ENCODE data around the gene CDH23.

The CDH23 gene

GRCh38 chr10:71393841-71394475 lies 2.8 kb upstream of the CDH23 start:
- no peak for DNase-seq

GRCh38 chr10:71394926-71395562 lies 1.7 kb upstream of the CDH23 start:
- DNase-seq: no peak

- no peak for DNase-seq
Observed at GRCh38 chr10:71395621-71396020, 1.1 kb upstream of the CDH23 start.

- peak; percentile 59 for DNase-seq
Observed at GRCh38 chr10:71396084-71396710, 523 bp upstream of the CDH23 start.

DNA sequence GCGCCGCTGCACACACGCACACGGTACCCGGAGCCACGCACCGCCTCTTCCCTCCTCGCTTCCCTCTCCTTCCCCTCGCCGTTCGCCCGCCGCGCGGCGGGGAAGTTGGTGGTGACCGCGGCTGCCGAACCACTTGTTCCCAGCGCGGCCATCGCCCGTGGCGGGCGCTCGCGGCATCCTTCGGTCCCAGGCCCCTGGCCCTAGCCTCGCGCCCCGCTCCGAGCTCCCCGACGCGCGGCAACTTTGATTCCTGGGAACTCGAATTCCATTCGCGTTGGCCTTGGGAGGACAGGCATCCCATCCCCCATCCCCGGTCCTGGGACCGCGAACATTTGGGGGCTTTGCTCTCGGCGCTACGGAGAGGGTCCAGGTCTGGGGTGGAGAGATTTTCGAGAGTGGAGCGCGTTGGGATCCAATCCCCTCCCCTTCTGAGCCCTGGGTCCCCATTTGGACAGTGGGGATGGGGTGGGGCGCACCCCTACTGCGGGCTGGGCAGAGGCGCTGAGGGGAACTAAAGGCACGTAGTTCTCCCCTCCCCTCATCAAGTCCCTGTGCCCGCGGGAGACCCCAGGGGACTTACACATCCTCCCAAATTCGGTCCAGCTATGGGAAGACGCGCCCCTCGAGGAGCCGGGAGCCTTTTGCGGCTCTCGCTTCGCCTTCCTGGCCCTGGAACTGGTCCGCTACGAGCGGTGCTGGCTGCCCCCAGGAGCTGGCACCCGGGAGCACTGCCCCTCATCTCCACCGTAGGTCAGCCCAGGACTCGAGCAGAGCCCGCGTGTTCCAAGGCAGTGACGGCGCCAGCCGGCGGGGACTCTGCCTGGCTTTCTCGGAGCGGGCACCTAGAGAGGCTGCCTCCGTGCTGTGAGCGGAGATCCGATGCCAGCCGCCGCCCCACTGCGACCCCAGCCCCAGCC lies 834 bp downstream of the CDH23 start:
- DNase-seq: no peak

DNA sequence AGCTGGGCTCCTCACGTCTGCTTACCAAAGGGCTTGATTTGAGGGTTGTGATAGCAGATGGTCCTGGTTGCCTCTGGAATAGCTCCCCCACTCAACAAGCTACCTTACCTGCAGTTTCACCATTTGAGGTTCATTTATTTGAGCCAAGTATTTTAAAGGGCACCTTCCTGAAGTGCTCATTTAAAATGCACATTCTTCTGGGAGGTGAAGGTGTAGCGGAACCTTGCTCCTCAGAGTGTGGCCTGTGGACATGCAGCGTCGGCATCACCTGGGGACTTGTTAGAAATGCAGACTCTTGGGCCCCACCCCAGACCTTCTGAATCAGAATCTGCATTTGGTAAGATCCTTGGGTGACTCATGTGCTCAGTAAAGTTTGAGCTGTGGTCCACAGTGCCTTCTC lies 2.3 kb downstream of the CDH23 start:
- DNase-seq: no peak

- no peak for DNase-seq
Observed at GRCh38 chr10:71399946-71400345, 3.2 kb downstream of the CDH23 start.

GRCh38 chr10:71401056-71401455 lies 4.3 kb downstream of the CDH23 start:
- no peak for DNase-seq

DNA sequence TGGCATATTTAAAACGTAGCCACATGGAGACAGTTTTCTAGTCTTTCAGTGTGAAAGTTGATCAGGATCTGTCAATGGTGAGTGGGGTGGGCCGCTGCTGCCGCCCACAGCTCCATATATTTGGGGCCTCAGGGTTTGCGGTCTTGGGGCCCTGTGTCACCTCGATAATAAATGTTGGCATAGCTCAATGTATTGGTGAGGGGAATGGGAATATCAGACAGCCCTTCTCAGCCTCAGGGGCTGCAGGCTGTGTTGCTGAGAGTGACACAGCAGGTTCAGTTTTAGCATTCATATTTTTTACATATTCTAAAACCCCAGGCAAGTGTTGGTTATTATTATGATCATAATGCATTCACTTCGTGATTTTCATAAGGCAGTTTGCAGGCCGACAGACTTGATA lies 5.3 kb downstream of the CDH23 start:
- DNase-seq: no peak

DNA sequence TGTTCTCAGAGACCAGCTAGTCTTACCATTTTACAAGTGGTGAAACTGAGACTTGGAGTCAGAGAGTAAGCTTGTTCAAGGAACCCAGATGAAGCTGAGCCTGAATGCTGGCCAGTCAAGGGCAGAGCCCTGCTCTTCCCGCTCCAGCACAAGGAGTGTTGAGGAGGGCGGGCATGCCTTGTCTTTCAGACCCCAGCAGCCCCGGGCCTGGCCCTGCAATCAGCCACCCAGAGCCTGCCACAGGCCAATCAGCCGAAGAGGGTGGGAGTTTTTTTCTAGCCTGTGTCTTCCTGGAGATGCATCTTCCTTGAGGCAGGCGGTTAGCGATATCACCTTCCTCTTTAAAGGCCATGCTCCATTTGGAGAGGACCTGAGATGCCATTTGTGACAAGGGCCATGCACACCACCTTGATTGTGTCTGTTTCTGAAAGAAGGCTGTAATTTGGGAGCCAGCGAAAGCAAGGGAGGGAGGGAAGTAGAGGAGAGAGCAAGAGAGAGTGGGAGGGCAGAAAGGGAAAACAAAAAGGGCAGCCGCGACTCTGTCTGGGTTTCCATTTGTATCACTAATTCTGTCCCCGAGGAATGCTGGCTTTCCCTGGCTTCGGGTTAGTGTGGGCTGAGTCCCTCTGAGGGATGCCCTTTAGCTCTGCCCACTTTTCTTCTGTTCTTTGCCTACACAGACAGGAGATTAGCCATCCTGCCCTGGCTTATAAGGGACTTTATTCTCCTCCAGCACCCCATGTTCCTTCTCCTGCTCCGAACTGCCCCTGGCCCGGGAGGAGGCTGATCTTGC lies 8.0 kb downstream of the CDH23 start:
- no peak for DNase-seq

DNA sequence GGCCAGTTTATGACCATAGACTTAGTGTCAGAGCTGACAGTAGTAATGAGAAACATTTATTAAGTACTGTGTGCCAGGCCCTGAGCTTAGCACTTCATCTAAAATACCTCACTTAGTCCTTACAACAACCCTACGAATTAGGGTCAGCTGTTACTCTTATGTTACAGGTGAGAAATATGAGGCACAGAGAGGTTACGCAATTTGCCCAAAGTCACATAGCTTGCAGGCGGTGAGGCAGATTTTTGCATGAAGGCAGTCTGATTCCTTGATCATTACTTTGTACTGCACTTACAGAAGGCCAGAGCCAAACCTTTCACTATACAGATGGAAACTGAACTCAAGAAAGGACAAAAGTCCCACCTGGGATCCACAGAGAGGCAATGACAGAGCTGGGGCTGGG lies 10.2 kb downstream of the CDH23 start:
- no peak for DNase-seq

GRCh38 chr10:71408436-71409225 lies 11.9 kb downstream of the CDH23 start:
- no peak for DNase-seq

GRCh38 chr10:71409516-71410104 lies 12.9 kb downstream of the CDH23 start:
- no peak for DNase-seq

GRCh38 chr10:71413581-71413980 lies 16.9 kb downstream of the CDH23 start:
- DNase-seq: no peak

- DNase-seq: no peak
Observed at GRCh38 chr10:71414359-71414758, 17.6 kb downstream of the CDH23 start.

DNA sequence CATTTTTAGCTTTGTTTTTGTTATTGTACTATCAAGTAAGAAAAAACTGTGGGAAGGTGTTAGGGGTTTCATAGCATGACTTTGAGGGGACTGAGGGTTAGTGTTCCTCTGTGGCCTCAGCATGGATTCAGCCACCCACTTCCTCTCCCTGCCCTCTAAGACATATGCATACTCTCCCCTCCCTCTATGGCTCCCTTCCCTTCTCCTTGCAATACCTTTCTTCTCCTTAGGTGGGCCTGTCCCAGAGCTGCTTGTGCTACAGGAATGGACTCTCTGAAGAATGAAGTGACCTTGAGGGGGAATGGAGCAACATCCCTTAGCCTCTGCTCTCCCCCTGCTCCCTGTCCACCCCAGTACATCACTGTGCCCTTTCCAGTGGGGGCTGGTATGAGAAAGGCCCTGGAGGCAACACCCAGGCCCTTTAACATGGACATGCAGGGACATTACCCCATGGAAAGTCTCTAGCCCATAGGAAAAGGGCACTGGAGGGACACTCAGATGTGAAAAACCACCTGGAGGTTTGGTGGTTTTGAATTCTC lies 22.4 kb downstream of the CDH23 start:
- DNase-seq: no peak

- DNase-seq: no peak
Observed at GRCh38 chr10:71419750-71420149, 23.0 kb downstream of the CDH23 start.

GRCh38 chr10:71421075-71421434 lies 24.3 kb downstream of the CDH23 start:
- no peak for DNase-seq

GRCh38 chr10:71423250-71423649 lies 26.5 kb downstream of the CDH23 start:
- DNase-seq: no peak

DNA sequence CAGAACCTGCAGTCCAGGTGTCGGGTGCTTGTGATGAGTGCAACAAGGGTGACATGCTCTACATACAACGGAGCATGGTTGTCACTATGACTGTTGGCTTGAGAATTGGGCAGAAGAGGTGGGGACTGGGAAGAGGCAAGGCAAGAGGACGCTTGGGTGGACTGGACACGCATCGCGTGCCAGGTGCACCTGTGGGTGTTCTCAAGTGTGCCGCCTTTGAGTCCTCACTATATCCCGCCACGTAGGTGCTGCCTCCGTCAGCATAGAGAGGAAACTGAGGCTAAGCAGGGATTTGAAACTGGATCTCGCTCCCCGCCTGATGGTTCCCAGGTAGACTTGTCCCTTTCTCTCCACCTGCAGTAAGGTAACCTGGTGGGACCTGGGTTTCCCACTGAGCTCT lies 27.2 kb downstream of the CDH23 start:
- DNase-seq: no peak
